ENCODE measurements around the gene GAL3ST1.

Gene GAL3ST1

GRCh38 chr22:30602049-30602448 is 27.6 kb upstream of the GAL3ST1 start:
- TF ChIP-seq EZH2phosphoT487 (IDR thresholded peaks at IDR 0.05; ENCODE audit: borderline replicate concordance) (no peak), CTCF (conservative IDR thresholded peaks at IDR 0.05; ENCODE audit: low read length) (peak; percentile 55)
- no peaks in the 10 kb centered on the region for H3K27me3 ChIP-seq (ENCODE audit: insufficient read depth, low read length, poor library complexity, severe bottlenecking)
- no peaks in the 10 kb centered on the region for H4K20me1 ChIP-seq (ENCODE audit: insufficient read depth, low read length, poor library complexity, severe bottlenecking)
- no peak overlapping the region for H3K4me3 ChIP-seq (ENCODE audit: low read length, poor library complexity, severe bottlenecking)
- no peaks in the 10 kb centered on the region for H3K36me3 ChIP-seq (ENCODE audit: insufficient read depth, low read length)
- 0 out of 2 replicates have a peak, but pooled peaks cover 4% of the 10 kb centered on the region for H3F3A ChIP-seq (ENCODE audit: low read depth)
- H3K4me1 ChIP-seq (ENCODE audit: insufficient read depth, low read length, poor library complexity, severe bottlenecking) = peaks cover 9% of the 10 kb centered on the region
- H3K9me2 ChIP-seq (replicated peaks; ENCODE audit: low read depth, low read length) = no peaks in the 10 kb centered on the region
- no peak overlapping the region for H3K4me2 ChIP-seq (ENCODE audit: low read depth, low read length, poor library complexity, severe bottlenecking)
- H3K79me2 ChIP-seq (ENCODE audit: insufficient read depth, low read length) = no peaks in the 10 kb centered on the region
- no peak overlapping the region for H3K9ac ChIP-seq (ENCODE audit: low read depth, low read length, poor library complexity, severe bottlenecking)
- no peaks in the 10 kb centered on the region for H3K9me3 ChIP-seq (ENCODE audit: insufficient read depth, low read depth, low read length)
- no peak overlapping the region for H2AFZ ChIP-seq (ENCODE audit: low read length)

- Histone ChIP-seq H3K9me2 (replicated peaks; ENCODE audit: low read depth, low read length) (no peaks in the 10 kb centered on the region), H3K9ac (ENCODE audit: low read depth, low read length, poor library complexity, severe bottlenecking) (no peak overlapping the region), H4K20me1 (ENCODE audit: insufficient read depth, low read length, poor library complexity, severe bottlenecking) (no peaks in the 10 kb centered on the region), H3K4me1 (ENCODE audit: insufficient read depth, low read length, poor library complexity, severe bottlenecking) (peaks cover 9% of the 10 kb centered on the region), H3K36me3 (ENCODE audit: insufficient read depth, low read length) (no peaks in the 10 kb centered on the region), H3K27me3 (ENCODE audit: insufficient read depth, low read length, poor library complexity, severe bottlenecking) (no peaks in the 10 kb centered on the region), H3K4me2 (ENCODE audit: low read depth, low read length, poor library complexity, severe bottlenecking) (no peak overlapping the region), H3K4me3 (ENCODE audit: low read length, poor library complexity, severe bottlenecking) (no peak overlapping the region), H3F3A (ENCODE audit: low read depth) (0 out of 2 replicates have a peak, but pooled peaks cover 4% of the 10 kb centered on the region), H2AFZ (ENCODE audit: low read length) (no peak overlapping the region), H3K9me3 (ENCODE audit: insufficient read depth, low read depth, low read length) (no peaks in the 10 kb centered on the region), H3K79me2 (ENCODE audit: insufficient read depth, low read length) (no peaks in the 10 kb centered on the region)
- TF ChIP-seq EZH2phosphoT487 (IDR thresholded peaks at IDR 0.05; ENCODE audit: borderline replicate concordance) = no peak
- TF ChIP-seq CTCF (conservative IDR thresholded peaks at IDR 0.05; ENCODE audit: low read length) = no peak
These were observed 27.0 kb upstream of the GAL3ST1 start for GRCh38 chr22:30601464-30601863.

- Histone ChIP-seq H3K79me2 (ENCODE audit: insufficient read depth, low read length) (no peaks in the 10 kb centered on the region), H3K9me3 (ENCODE audit: insufficient read depth, low read depth, low read length) (no peaks in the 10 kb centered on the region), H2AFZ (ENCODE audit: low read length) (no peak overlapping the region), H3F3A (ENCODE audit: low read depth) (0 out of 2 replicates have a peak, but pooled peaks cover 4% of the 10 kb centered on the region), H3K4me2 (ENCODE audit: low read depth, low read length, poor library complexity, severe bottlenecking) (no peak overlapping the region), H3K9me2 (replicated peaks; ENCODE audit: low read depth, low read length) (no peaks in the 10 kb centered on the region), H3K4me1 (ENCODE audit: insufficient read depth, low read length, poor library complexity, severe bottlenecking) (peaks cover 6% of the 10 kb centered on the region), H3K27me3 (ENCODE audit: insufficient read depth, low read length, poor library complexity, severe bottlenecking) (no peaks in the 10 kb centered on the region), H3K36me3 (ENCODE audit: insufficient read depth, low read length) (no peaks in the 10 kb centered on the region), H3K4me3 (ENCODE audit: low read length, poor library complexity, severe bottlenecking) (no peak overlapping the region), H4K20me1 (ENCODE audit: insufficient read depth, low read length, poor library complexity, severe bottlenecking) (no peaks in the 10 kb centered on the region), H3K9ac (ENCODE audit: low read depth, low read length, poor library complexity, severe bottlenecking) (no peak overlapping the region)
- TF ChIP-seq CTCF (conservative IDR thresholded peaks at IDR 0.05; ENCODE audit: low read length) (no peak), EZH2phosphoT487 (IDR thresholded peaks at IDR 0.05; ENCODE audit: borderline replicate concordance) (no peak)
These were observed 26.5 kb upstream of the GAL3ST1 start for GRCh38 chr22:30600921-30601320.

All from Loucy (cell line).